ENCODE data around the gene SUGCT. TPM values are rescaled to one million over a fixed set of nuclear protein-coding genes. Genes with fewer than 3 reads are reported as not detected.
A peak's percentile ranks its signal among the peaks of the same experiment; 100 is the strongest.
"Not testable (repeated sequence)": the region's sequence is repeated elsewhere in the genome, so short reads cannot be mapped to it uniquely, and the experiment has no call there.

The SUGCT gene
- 1 to 10 TPM; 2.3 to 2.9 TPM for total RNA-seq

DNA sequence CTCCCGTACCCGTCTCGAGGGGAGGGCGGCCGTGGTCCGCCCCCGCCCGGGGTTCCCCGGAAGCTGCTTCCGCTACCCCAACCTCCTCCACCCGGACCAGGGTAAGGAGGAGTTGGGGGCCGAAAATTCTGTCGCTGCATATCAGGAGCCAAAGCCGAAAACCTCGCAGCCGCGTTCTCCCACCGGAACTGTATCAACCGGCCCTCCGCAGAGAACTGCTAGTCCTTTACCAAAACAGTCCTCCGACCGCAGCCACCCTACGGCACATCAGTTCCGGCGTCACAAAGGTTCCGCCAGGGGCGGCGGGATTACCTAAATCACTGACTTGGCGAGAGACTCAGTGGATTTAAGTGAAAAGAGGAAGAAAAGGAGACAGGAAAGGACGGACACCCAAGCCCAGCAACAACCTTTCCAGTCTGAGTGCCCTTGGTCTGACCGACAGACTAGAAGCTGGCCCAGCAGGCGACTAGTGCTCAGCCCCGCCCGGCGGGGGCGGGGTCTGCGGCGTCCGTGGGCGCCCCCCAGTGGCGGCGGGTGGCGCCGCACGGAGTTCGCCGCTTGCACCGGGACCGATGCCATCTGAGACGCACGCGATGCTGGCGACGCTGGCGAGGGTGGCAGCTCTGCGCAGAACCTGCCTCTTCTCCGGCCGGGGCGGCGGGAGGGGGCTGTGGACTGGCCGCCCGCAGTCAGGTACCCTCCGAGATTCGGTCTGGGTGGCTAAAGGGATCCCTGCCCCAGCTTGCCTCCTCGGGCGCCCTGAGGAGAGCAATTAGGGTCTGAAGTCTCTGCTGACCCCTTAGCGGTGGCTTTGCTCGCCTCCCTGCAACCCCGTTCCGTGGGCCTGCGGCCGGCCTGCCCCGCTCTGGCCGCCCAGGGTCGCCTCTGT, at the start of gene SUGCT, which contains the start of gene MPLKIP:
Gene SUGCT, plus strand, starts transcription at position 578 of the 889 bp plus-strand sequence.
Gene MPLKIP, minus strand, starts transcription at position 195 of the 889 bp plus-strand sequence. Its CDS starts 55 bp downstream, at position 140.
- Mint-ChIP-seq H3K36me3 (peaks cover 13% of the 10 kb centered on the region), H3K4me1 (peaks cover 29% of the 10 kb centered on the region), H3K9me3 (no peaks in the 10 kb centered on the region), H3K27me3 (no peaks in the 10 kb centered on the region), H3K4me3 (peak within 1 kb of the TSS; percentile 92), H3K27ac (peak within 1 kb of the TSS; percentile 96)
- peak; percentile 86 for DNase-seq

DNA sequence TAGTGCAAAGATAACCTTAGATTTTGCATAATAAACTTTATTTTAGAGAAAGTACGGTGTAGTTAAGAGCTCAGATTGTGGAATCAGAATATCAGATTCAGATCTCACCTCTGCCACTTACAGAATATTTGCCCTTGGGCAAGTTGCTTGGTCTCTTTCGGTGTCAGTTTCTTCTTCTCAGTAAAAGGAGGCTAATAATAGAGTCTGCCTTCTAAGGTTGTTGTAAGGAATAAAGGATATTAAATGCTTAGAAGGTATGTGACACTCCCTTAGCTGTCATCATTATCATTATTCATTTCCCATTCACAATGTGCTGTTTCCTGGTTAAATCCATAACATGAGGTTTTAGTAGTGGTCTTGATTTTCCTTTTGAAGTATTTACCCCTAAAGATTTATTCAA, 42.6 kb upstream of the SUGCT start:
- no peak overlapping the region for H3K4me3 Mint-ChIP-seq
- peaks cover 8% of the 10 kb centered on the region for H3K4me1 Mint-ChIP-seq
- peaks cover 16% of the 10 kb centered on the region for H3K36me3 Mint-ChIP-seq
- no peak for DNase-seq
- H3K27ac Mint-ChIP-seq = no peak overlapping the region
- no peaks in the 10 kb centered on the region for H3K27me3 Mint-ChIP-seq
- H3K9me3 Mint-ChIP-seq = no peaks in the 10 kb centered on the region

DNA sequence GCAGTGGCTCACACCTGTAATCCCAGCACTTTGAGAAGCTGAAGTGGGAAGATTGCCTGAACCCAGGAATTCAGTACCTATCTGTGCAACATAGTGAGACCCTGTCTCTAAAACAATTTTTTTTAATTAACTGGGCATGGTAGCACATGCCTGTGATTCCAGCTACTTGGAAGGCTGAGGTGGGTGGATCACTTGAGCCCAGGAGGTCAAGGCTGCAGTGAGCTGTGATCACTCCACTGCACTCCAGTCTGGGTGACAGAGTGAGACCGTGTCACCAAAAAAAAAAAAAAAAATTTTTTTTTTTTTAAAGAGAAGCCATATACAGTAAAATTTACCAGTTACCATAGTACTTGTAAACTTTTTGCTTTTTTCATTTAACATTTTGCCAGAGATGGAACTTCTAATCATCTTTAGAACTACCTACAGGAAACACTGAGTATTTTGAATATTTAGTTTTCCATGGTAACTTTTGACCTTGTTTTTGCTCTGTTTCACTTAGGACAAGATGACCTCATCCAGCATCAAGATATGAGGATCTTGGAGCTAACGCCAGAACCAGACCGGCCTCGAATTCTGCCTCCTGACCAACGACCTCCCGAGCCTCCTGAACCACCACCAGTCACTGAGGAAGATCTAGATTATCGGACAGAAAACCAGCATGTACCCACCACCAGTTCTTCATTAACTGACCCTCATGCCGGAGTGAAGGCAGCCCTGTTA, 41.0 kb upstream of the SUGCT start:
- no peak for DNase-seq
- Mint-ChIP-seq H3K27me3 (no peaks in the 10 kb centered on the region), H3K4me3 (no peak overlapping the region), H3K36me3 (peaks cover 16% of the 10 kb centered on the region), H3K9me3 (no peaks in the 10 kb centered on the region), H3K4me1 (peaks cover 11% of the 10 kb centered on the region), H3K27ac (no peak overlapping the region)

DNA sequence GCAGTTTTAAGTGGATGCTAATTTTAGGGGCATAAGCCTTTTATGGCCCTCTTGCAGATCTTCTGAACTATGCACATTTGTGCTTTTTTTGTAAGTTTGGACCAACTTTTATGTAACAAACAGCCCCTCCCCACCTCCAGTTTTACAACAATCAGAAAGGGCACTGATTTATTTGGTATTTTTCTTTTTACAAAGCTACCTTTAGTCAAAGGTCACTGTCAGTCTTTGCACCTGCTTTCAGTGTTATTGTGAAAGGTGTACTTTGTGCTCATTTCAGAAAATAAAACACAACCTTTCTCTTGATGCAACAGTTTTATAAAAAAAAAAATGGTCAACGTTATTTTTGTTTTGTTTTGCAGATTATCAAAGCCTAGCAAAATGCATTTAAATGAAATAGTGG, 39.6 kb upstream of the SUGCT start:
- no peak overlapping the region for H3K4me3 Mint-ChIP-seq
- peaks cover 11% of the 10 kb centered on the region for H3K4me1 Mint-ChIP-seq
- no peaks in the 10 kb centered on the region for H3K27me3 Mint-ChIP-seq
- no peaks in the 10 kb centered on the region for H3K9me3 Mint-ChIP-seq
- H3K27ac Mint-ChIP-seq = no peak overlapping the region
- peaks cover 16% of the 10 kb centered on the region for H3K36me3 Mint-ChIP-seq
- DNase-seq = no peak

DNA sequence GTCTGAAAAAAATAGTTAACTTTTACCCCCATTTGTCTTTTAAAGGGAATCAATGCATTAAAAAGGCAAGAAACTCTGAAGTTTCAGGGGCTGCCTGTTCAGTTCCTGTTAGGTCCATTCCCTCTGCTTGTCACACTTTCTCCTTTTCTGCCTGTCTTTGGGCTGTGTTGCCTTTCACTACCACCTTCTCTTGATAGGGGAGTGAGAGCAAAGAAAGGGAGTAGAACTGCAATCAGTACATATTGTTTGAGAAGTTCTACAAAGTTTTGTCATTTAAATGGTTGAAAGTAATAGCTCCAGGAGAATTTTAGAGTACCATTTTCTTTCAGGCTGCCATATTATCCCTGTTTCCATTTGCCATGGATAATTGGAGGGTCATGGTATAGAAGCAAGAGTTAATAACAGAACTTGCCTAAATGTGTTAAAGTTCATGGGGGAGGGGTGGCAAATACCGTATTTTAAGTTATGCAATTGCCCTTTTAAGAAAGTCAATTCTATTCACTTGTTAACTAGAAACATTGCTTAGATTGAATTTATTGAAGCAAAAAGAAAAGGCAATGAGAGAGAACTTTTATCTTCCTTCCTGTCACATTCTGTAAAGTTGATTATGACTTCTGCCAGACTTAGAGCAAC, 39.0 kb upstream of the SUGCT start:
- DNase-seq = no peak
- Mint-ChIP-seq H3K27ac (no peak overlapping the region), H3K4me1 (peaks cover 11% of the 10 kb centered on the region), H3K4me3 (no peak overlapping the region), H3K9me3 (no peaks in the 10 kb centered on the region), H3K36me3 (peaks cover 14% of the 10 kb centered on the region), H3K27me3 (no peaks in the 10 kb centered on the region)

DNA sequence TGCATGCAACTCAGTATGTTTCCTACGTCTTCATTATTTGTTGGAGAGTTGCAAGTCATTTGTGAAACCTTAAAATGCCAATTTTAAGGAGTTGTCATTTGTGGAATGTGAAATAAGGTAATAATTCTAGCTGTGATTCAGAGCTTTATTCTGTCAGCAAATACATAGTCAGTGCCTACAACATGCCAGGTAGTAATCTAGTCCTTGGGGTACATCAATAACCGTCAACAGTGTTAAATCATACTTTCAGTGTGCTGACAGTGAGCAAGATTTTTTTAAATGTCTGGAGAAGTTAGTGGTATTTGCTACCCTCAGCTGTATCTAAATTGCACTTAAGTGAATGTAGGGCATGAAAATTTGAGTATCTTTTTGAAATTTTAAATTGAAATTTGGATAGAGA, 37.1 kb upstream of the SUGCT start:
- Mint-ChIP-seq H3K4me1 (peaks cover 11% of the 10 kb centered on the region), H3K27ac (no peak overlapping the region), H3K27me3 (no peaks in the 10 kb centered on the region), H3K4me3 (no peak overlapping the region), H3K9me3 (no peaks in the 10 kb centered on the region), H3K36me3 (peaks cover 13% of the 10 kb centered on the region)
- DNase-seq = no peak

DNA sequence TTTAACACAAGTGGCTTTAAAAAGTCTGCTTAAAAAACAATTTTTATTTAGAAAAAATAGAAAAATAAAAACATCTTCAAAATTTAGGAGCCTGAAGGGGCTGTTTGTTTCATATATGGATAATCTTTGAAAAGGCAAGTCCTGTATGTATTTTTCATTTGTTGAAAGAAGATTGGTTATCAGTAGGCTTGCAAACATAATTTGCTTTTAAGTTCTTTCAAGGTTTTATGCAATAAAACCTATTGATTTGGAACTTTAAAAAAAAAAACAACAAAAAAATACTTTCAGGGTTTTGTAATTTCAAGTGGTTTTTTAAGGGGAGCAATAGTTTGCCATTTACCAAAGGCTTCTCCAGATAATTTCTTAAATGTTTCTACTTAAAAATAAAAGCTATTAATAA, 36.0 kb upstream of the SUGCT start:
- H3K4me1 Mint-ChIP-seq = peaks cover 9% of the 10 kb centered on the region
- H3K9me3 Mint-ChIP-seq = no peaks in the 10 kb centered on the region
- H3K27me3 Mint-ChIP-seq = no peaks in the 10 kb centered on the region
- no peak overlapping the region for H3K27ac Mint-ChIP-seq
- DNase-seq = no peak
- no peak overlapping the region for H3K4me3 Mint-ChIP-seq
- H3K36me3 Mint-ChIP-seq = peaks cover 10% of the 10 kb centered on the region

DNA sequence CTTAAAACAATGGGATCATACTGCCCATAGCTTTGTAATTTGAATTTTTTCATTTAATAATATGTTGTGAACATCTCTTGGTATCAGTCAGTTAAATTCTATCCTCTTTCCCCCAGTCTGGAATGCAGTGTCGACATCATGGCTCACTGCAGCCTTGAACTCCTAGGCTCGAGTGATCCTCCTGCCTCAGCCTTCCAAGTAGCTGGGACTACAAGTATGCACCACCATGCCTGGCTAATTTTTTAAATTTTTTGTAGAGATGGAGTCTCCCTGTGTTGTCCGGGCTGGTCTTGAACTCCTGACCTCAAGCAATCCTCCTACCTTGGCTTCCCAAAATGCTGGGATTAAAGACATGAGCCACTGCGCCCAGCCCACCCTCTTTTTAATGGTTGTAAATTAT, 35.0 kb upstream of the SUGCT start:
- no peak overlapping the region for H3K4me3 Mint-ChIP-seq
- no peaks in the 10 kb centered on the region for H3K27me3 Mint-ChIP-seq
- peaks cover 2% of the 10 kb centered on the region for H3K36me3 Mint-ChIP-seq
- no peak overlapping the region for H3K27ac Mint-ChIP-seq
- H3K4me1 Mint-ChIP-seq = peaks cover 9% of the 10 kb centered on the region
- DNase-seq = no peak
- no peaks in the 10 kb centered on the region for H3K9me3 Mint-ChIP-seq

DNA sequence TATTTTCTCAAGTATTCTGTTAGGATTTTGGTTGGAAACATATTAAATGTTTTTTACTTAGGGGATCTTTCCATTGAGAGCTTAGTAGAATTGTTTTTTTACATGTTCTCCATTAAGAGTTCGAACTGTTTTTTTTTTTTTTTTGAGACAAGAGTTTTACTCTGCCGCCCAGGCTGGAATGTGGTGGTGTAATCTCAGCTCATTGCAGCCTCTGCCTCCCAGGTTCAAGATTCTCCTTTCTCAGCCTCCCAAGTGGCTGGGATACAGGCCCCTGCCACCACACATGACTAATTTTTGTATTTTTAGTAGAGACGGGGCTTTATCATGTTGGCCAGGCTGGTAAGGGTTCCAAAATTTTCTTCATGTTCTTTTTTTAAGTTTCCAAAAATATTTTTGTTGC, 33.6 kb upstream of the SUGCT start:
- H3K27me3 Mint-ChIP-seq = no peaks in the 10 kb centered on the region
- no peak for DNase-seq
- H3K4me3 Mint-ChIP-seq = no peak overlapping the region
- H3K4me1 Mint-ChIP-seq = peaks cover 6% of the 10 kb centered on the region
- no peaks in the 10 kb centered on the region for H3K9me3 Mint-ChIP-seq
- H3K27ac Mint-ChIP-seq = no peak overlapping the region
- H3K36me3 Mint-ChIP-seq = peaks cover under 1% of the 10 kb centered on the region

DNA sequence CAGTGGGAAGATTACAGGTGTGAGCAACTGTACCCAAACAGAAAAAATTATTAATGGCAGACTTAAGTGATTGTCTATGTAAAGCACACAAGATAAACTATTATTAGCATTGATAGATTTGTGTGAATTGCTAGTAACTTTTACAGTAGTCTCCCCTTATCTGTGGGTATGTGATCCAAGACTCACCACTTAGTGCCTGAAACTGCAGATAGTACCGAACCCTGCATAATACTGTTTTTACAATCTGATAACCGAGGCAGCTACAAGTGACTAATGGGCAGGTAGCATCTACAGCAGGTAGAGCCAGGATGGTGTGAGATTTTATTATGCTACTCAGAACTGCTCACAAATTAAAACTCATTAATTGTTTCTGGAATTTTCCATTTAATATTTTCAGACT, 31.9 kb upstream of the SUGCT start:
- no peaks in the 10 kb centered on the region for H3K9me3 Mint-ChIP-seq
- H3K36me3 Mint-ChIP-seq = no peaks in the 10 kb centered on the region
- no peaks in the 10 kb centered on the region for H3K27me3 Mint-ChIP-seq
- no peaks in the 10 kb centered on the region for H3K4me1 Mint-ChIP-seq
- no peak overlapping the region for H3K4me3 Mint-ChIP-seq
- no peak overlapping the region for H3K27ac Mint-ChIP-seq
- no peak for DNase-seq

DNA sequence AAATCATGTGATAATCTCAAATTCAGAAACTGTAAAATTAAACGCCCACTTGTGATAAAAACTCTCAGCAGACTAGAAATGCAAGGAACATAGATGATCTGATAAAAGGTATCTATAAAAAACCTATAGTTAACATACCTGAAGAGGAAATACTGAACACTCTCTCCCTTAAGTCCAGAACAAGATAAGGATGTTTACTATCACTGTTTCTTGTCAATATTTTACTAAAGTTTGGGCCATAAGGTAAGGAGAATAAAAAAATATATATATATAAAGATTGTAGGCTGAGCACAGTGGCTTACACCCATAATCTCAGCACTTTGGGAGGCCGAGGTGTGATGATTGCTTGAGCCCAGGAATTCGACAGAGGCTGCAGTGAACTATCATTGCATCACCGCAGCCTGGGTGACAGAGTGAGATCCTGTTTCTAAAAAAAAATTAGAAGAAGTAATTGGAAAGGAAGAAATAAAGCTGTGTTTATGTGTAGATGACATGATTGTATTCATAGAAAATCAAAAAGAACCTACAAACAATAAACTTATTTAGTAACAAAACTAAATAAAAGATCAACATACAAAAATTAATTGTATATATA, 28.8 kb upstream of the SUGCT start:
- H3K36me3 Mint-ChIP-seq = no peaks in the 10 kb centered on the region
- no peak for DNase-seq
- H3K9me3 Mint-ChIP-seq = no peaks in the 10 kb centered on the region
- H3K27ac Mint-ChIP-seq = no peak overlapping the region
- no peaks in the 10 kb centered on the region for H3K27me3 Mint-ChIP-seq
- no peaks in the 10 kb centered on the region for H3K4me1 Mint-ChIP-seq
- no peak overlapping the region for H3K4me3 Mint-ChIP-seq

DNA sequence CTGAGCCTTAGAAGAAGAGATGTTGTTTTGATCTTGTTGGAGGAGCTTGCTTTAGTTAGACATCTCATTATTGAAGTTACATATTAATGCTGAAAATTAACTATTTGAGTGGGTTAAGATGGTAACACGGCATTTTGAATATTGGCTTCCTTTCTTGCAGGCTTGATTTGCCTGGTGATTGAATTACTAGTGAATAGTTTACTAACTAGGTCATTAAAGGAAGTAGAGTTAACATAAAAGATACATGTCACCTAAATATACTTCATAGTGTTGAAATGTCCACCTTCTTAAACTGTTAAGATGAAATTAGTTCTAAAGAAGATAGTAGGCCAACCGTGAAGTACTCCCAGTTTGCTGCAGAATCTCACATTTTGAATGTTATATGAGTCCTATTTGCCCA, 18.9 kb upstream of the SUGCT start:
- H3K27me3 Mint-ChIP-seq = no peaks in the 10 kb centered on the region
- H3K36me3 Mint-ChIP-seq = peaks cover 3% of the 10 kb centered on the region
- DNase-seq = no peak
- no peak overlapping the region for H3K4me3 Mint-ChIP-seq
- H3K27ac Mint-ChIP-seq = no peak overlapping the region
- no peaks in the 10 kb centered on the region for H3K9me3 Mint-ChIP-seq
- no peaks in the 10 kb centered on the region for H3K4me1 Mint-ChIP-seq

DNA sequence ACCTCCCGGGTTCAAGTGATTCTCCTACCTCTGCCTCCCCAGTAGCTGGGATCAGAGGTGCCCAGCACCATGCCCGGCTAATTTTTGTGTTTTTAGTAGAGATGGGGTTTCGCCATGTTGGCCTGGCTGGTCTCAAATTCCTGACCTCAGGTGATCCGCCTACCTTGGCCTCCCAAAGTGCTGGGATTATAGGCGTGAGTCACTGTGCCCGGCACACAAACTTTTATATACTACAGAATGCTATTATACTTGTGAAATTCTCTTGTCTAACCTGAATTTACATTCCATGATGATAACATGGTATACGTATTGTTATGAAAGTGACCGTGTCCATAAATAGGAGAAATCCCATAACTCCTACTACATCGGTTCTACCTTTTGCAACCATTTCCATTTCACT, 17.6 kb upstream of the SUGCT start:
- not testable (repeated sequence) for H3K4me1 Mint-ChIP-seq, H3K36me3 Mint-ChIP-seq, H3K27me3 Mint-ChIP-seq, H3K4me3 Mint-ChIP-seq, H3K9me3 Mint-ChIP-seq, DNase-seq, H3K27ac Mint-ChIP-seq

DNA sequence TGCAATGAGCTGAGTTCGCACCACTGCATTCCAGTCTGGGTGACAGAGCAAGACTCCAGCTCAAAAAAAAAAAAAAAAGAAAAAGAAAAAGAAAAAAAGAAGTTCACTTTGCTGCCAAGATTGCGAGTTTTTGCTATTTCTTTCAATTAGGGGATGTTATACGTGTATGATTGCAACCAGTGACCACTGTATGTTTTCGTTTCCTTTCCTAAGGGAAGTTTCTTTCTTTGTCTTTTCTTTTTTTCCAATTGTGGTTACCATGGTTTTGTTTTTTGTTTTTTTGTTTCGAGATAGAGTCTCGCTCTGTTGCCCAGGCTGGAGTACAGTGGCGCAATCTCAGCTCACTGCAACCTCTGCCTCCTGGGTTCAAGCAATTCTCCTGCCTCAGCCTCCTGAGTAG, 16.6 kb upstream of the SUGCT start:
- H3K9me3 Mint-ChIP-seq, DNase-seq, H3K4me1 Mint-ChIP-seq, H3K4me3 Mint-ChIP-seq, H3K27me3 Mint-ChIP-seq, H3K36me3 Mint-ChIP-seq, H3K27ac Mint-ChIP-seq: not testable (repeated sequence)

DNA sequence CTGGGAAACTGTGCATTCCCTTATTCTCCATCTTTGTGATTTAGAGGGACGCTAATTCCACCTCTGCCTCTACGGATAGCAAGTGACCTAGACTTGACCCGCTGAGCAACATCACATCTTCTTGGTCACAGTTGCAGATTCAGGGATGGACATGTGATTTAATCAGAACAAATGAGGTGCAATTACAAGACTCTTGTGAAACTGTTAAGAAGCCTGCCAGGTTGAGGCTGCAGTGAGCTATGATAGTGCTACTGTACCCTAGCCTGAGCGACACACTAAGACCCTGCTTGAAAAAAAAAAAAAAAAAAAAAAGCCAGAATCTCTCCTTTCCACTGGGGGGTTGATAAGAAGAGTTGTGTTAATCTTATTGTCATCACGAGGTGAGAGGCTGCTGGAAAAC, 14.8 kb upstream of the SUGCT start:
- Mint-ChIP-seq H3K9me3 (no peaks in the 10 kb centered on the region), H3K4me1 (peaks cover 3% of the 10 kb centered on the region), H3K36me3 (peaks cover 10% of the 10 kb centered on the region), H3K27me3 (no peaks in the 10 kb centered on the region), H3K27ac (no peak overlapping the region), H3K4me3 (no peak overlapping the region)
- no peak for DNase-seq
